ENCODE data around the gene DNAJC17. TPM values are rescaled to one million over a fixed set of nuclear protein-coding genes. Genes with fewer than 3 reads are reported as not detected.
A peak's percentile ranks its signal among the peaks of the same experiment; 100 is the strongest.

The DNAJC17 gene
- total and polyA plus RNA-seq, 4 donors: 36.5 to 76.5 (median 44.1) TPM

GRCh38 chr15:40821195-40821594, 13.9 kb upstream of the DNAJC17 start:
- H3K9ac ChIP-seq (ENCODE audit: insufficient read depth in 1 of 2, low read length in 2 of 2): no peak overlapping the region
- no peak for TF ChIP-seq CTCF (IDR thresholded peaks at IDR 0.05; ENCODE audit: control extremely low read depth, extremely low read depth)
- H3K4me3 ChIP-seq: no peak overlapping the region
- no peaks in the 10 kb centered on the region for H3K9me3 ChIP-seq (ENCODE audit: control insufficient read depth in 4 of 4, insufficient read depth in 3 of 4, low read length in 3 of 4)
- H3K4me1 ChIP-seq (ENCODE audit: control insufficient read depth in 5 of 5, insufficient read depth in 5 of 5, low read length in 5 of 5): peaks cover 0 to 15% (median under 1%) of the 10 kb centered on the region in 5 donors
- DNase-seq (no peak), ATAC-seq (ENCODE audit: insufficient read depth, low FRiP score) (no peak)
- WGBS, 2 donors: 91 to 100% methylated on average over 2 of the region's 2 CpGs
- H3K27me3 ChIP-seq (ENCODE audit: control insufficient read depth in 3 of 3, insufficient read depth in 3 of 3, low read length in 2 of 3): no peaks in the 10 kb centered on the region
- no peaks in the 10 kb centered on the region for H3K36me3 ChIP-seq (ENCODE audit: control insufficient read depth in 4 of 4, insufficient read depth in 4 of 4, low read length in 4 of 4)
- H3K27ac ChIP-seq (ENCODE audit: low read depth in 1 of 2, low read length in 1 of 2): no peak overlapping the region

GRCh38 chr15:40819048-40819447, 11.8 kb upstream of the DNAJC17 start:
- TF ChIP-seq CTCF (IDR thresholded peaks at IDR 0.05; ENCODE audit: control extremely low read depth, extremely low read depth): no peak
- H3K4me1 ChIP-seq (ENCODE audit: control insufficient read depth in 5 of 5, insufficient read depth in 5 of 5, low read length in 5 of 5): peaks cover 0 to 17% (median 0%) of the 10 kb centered on the region in 5 donors
- 69 to 87% methylated on average over 7 of the region's 7 CpGs for WGBS, 2 donors
- no peak overlapping the region for H3K4me3 ChIP-seq
- ATAC-seq (ENCODE audit: insufficient read depth, low FRiP score): no peak
- no peak overlapping the region for H3K9ac ChIP-seq (ENCODE audit: insufficient read depth in 1 of 2, low read length in 2 of 2)
- no peak overlapping the region for H3K27ac ChIP-seq (ENCODE audit: low read depth in 1 of 2, low read length in 1 of 2)
- H3K27me3 ChIP-seq (ENCODE audit: control insufficient read depth in 3 of 3, insufficient read depth in 3 of 3, low read length in 2 of 3): no peaks in the 10 kb centered on the region
- H3K36me3 ChIP-seq (ENCODE audit: control insufficient read depth in 4 of 4, insufficient read depth in 4 of 4, low read length in 4 of 4): peaks cover 0 to 2% (median 0%) of the 10 kb centered on the region in 4 donors
- no peak for DNase-seq
- H3K9me3 ChIP-seq (ENCODE audit: control insufficient read depth in 4 of 4, insufficient read depth in 3 of 4, low read length in 3 of 4): no peaks in the 10 kb centered on the region

GRCh38 chr15:40815042-40815698, 7.9 kb upstream of the DNAJC17 start:
- no peak for TF ChIP-seq CTCF (IDR thresholded peaks at IDR 0.05; ENCODE audit: control extremely low read depth, extremely low read depth)
- Histone ChIP-seq H3K9ac (ENCODE audit: insufficient read depth in 1 of 2, low read length in 2 of 2) (no peak overlapping the region), H3K27me3 (ENCODE audit: control insufficient read depth in 3 of 3, insufficient read depth in 3 of 3, low read length in 2 of 3) (no peaks in the 10 kb centered on the region), H3K9me3 (ENCODE audit: control insufficient read depth in 4 of 4, insufficient read depth in 3 of 4, low read length in 3 of 4) (no peaks in the 10 kb centered on the region), H3K4me3 (no peak overlapping the region), H3K4me1 (ENCODE audit: control insufficient read depth in 5 of 5, insufficient read depth in 5 of 5, low read length in 5 of 5) (peaks cover 0 to 17% (median 0%) of the 10 kb centered on the region in 5 donors), H3K27ac (ENCODE audit: low read depth in 1 of 2, low read length in 1 of 2) (no peak overlapping the region), H3K36me3 (ENCODE audit: control insufficient read depth in 4 of 4, insufficient read depth in 4 of 4, low read length in 4 of 4) (peaks cover 0 to 17% (median 12%) of the 10 kb centered on the region in 4 donors)
- ATAC-seq (ENCODE audit: insufficient read depth, low FRiP score) (no peak), DNase-seq (peak; percentile 88 to 93 (median 92))
- 80 to 89% methylated on average over 4 of the region's 4 CpGs for WGBS, 2 donors
